B cell (primary cell): ENCODE measurements around the gene ENOX1. TPM values are rescaled to one million over a fixed set of nuclear protein-coding genes. Genes with fewer than 3 reads are reported as not detected.

Experiments used
- ATAC-seq: fragments of 200-7000 bp; cut with Tn5 transposase; one replicate; pipeline ENCODE4 v1.10.0; 2021; ENCODE audit warnings: low read depth, mild to moderate bottlenecking, moderate number of reproducible peaks, moderate library complexity
- CTCF ChIA-PET: fragments of 350-600 bp; sonication (Branson Sonifier 250); formaldehyde crosslinking; loops from one replicate; lab custom pipeline; 2021; ENCODE audit warnings: antibody characterized with exemption, inconsistent platforms; lab: Charles Lee
- POLR2A ChIA-PET: fragments of 350-600 bp; sonication (Branson Sonifier 250); formaldehyde crosslinking; loops from one replicate; lab custom pipeline; 2021; ENCODE audit warnings: antibody characterized with exemption; lab: Charles Lee
- DNase-seq: peaks from one replicate; pipeline ENCODE4 v3.0.0; 2013
- H2AFZ ChIP-seq: 2 replicates; pipeline ENCODE4 v1.6.1; 2012; ENCODE audit warnings: mild to moderate bottlenecking, low read depth, low read length; ENCODE audit not compliant: insufficient read depth, poor library complexity, severe bottlenecking
- H3K27ac ChIP-seq, 2 donors: 1 replicate in 1 of 2; 2 replicates in 1 of 2; pipeline ENCODE4 v1.5.1; 2012 to 2013; ENCODE audit warnings: low read length in 2 of 2, mild to moderate bottlenecking in 2 of 2, moderate library complexity in 1 of 2
- H3K27me3 ChIP-seq, 4 experiments: fragments of 200-600 bp in 1 of 4; sonication (generic) in 1 of 4; replicated peaks in 1 of 4; 1 replicate in 2 of 4; 2 replicates in 2 of 4; pipeline versions ENCODE4 v1.6.1 to v1.7.0; 2013 to 2016; ENCODE audit warnings: low read length in 3 of 4, mild to moderate bottlenecking in 2 of 4, mixed read lengths in 1 of 4, moderate library complexity in 1 of 4; ENCODE audit not compliant: insufficient read depth in 4 of 4, control insufficient read depth in 3 of 4; ENCODE audit errors: control extremely low read depth in 1 of 4
- H3K36me3 ChIP-seq, 2 experiments: replicated peaks in 1 of 2; 1 replicate in 1 of 2; 2 replicates in 1 of 2; pipeline versions ENCODE4 v1.6.1 to v1.7.1; 2013; ENCODE audit warnings: low read length in 1 of 2; ENCODE audit not compliant: insufficient read depth in 2 of 2, control insufficient read depth in 1 of 2; ENCODE audit errors: control extremely low read depth in 1 of 2, extremely low read depth in 1 of 2
- H3K4me1 ChIP-seq, 2 donors: fragments of 200-600 bp in 1 of 2; sonication (generic) in 1 of 2; 1 replicate in 1 of 2; 2 replicates in 1 of 2; pipeline versions ENCODE4 v1.5.1 to v1.6.1; 2013 to 2017; ENCODE audit warnings: low read length in 2 of 2; ENCODE audit not compliant: control insufficient read depth in 2 of 2, insufficient read depth in 2 of 2
- H3K4me2 ChIP-seq: replicated peaks from 2 replicates; pipeline ENCODE3; 2012; ENCODE audit warnings: mild to moderate bottlenecking, low read depth, low read length; ENCODE audit not compliant: poor library complexity, severe bottlenecking
- H3K4me3 ChIP-seq, 5 experiments: fragments of 200-600 bp in 1 of 5; sonication (generic) in 1 of 5; 1 replicate in 3 of 5; 2 replicates in 2 of 5; pipeline versions ENCODE4 v1.5.1 to v1.7.0; 2011 to 2016; ENCODE audit warnings: low read length in 4 of 5, mild to moderate bottlenecking in 4 of 5, low read depth in 2 of 5, control low read depth in 1 of 5, moderate library complexity in 1 of 5; ENCODE audit not compliant: insufficient read depth in 1 of 5; ENCODE audit errors: control extremely low read depth in 1 of 5, extremely low read depth in 1 of 5
- H3K79me2 ChIP-seq: fragments of 200-600 bp; sonication (generic); one replicate; pipeline ENCODE4 v1.6.0; 2016; ENCODE audit warnings: low read length; ENCODE audit not compliant: control insufficient read depth, insufficient read depth
- H3K9ac ChIP-seq: fragments of 200-600 bp; sonication (generic); 2 replicates; pipeline ENCODE4 v1.6.1; 2017; ENCODE audit warnings: mild to moderate bottlenecking, low read length, moderate library complexity
- H3K9me3 ChIP-seq, 3 donors: one replicate each; pipeline versions ENCODE4 v1.6.1 to v1.7.1; 2013; ENCODE audit warnings: low read length in 2 of 3; ENCODE audit not compliant: control insufficient read depth in 2 of 3, insufficient read depth in 1 of 3; ENCODE audit errors: control extremely low read depth in 1 of 3
- H4K20me1 ChIP-seq: 2 replicates; pipeline ENCODE4 v1.6.0; 2012; ENCODE audit warnings: mild to moderate bottlenecking, low read length; ENCODE audit not compliant: insufficient read depth, control insufficient read depth, poor library complexity, severe bottlenecking
- H3K27ac Mint-ChIP-seq: one replicate; pipeline ENCODE4 v1.8.0; 2021; ENCODE audit warnings: mixed read lengths
- H3K27me3 Mint-ChIP-seq: one replicate; pipeline ENCODE4 v1.8.0; 2021; ENCODE audit warnings: mixed read lengths
- H3K4me1 Mint-ChIP-seq: one replicate; pipeline ENCODE4 v1.8.0; 2021; ENCODE audit warnings: mixed read lengths
- H3K4me3 Mint-ChIP-seq: one replicate; pipeline ENCODE4 v1.8.0; 2021; ENCODE audit warnings: mixed read lengths
- H3K9me3 Mint-ChIP-seq: one replicate; pipeline ENCODE4 v1.8.0; 2022; ENCODE audit warnings: mixed read lengths; ENCODE audit not compliant: insufficient read depth
- CTCF ChIP-seq: fragments of 200-600 bp; IDR thresholded peaks from one replicate; pipeline ENCODE4 v1.8.0; 2022; ENCODE audit warnings: antibody characterized with exemption, mild to moderate bottlenecking
- EZH2 ChIP-seq: IDR thresholded peaks from 2 replicates; pipeline ENCODE4 v1.6.1; 2012; ENCODE audit warnings: borderline replicate concordance, low read depth, mild to moderate bottlenecking, moderate library complexity, low read length; ENCODE audit not compliant: insufficient read depth, poor library complexity, severe bottlenecking
- WGBS: methylation state at CpG from one replicate; pipeline ENCODE4 v1.1.5; 2013; ENCODE audit warnings: missing lambda C conversion rate; ENCODE audit not compliant: insufficient coverage; 5-methylcytosine and 5-hydroxymethylcytosine counted together
- intact Hi-C: fragments of 100-400 bp; cut with micrococcal nuclease; formaldehyde crosslinking; loops from one replicate; pipeline ENCODE4 v1.10.0; 2022
- polyA plus RNA-seq: library from polyadenylated mRNA; depleted of rRNA; stranded (reverse); fragments of >200 nt; gene quantifications from 2 replicates; pipeline ENCODE4 v1.2.3, GENCODE V29; 2012
- total RNA-seq, 2 donors: library from RNA; stranded (reverse); fragments of 120-200 nt in 1 of 2; gene quantifications; 1 replicate in 1 of 2; 2 replicates in 1 of 2; pipeline versions ENCODE4 v1.2.3 to v1.2.4, GENCODE V29; 2013 to 2022

Gene ENOX1
- total and polyA plus RNA-seq, 2 donors (not counting 1 experiment from before 2014, with no cell fraction given) = not detected

GRCh38 chr13:43669964-43670363 lies 116.8 kb downstream of the ENOX1 start:
- Mint-ChIP-seq H3K4me3 (no peak overlapping the region), H3K9me3 (peaks cover 3% of the 10 kb centered on the region), H3K27me3 (peaks cover 13% of the 10 kb centered on the region), H3K4me1 (no peaks in the 10 kb centered on the region), H3K27ac (no peak overlapping the region)
- H3K9me3 ChIP-seq = no peaks in the 10 kb centered on the region
- POLR2A ChIA-PET = no interaction called here
- no peak overlapping the region for H3K4me2 ChIP-seq
- WGBS = 67% methylated on average over 1 of the region's 3 CpGs
- no peaks in the 10 kb centered on the region for H3K4me1 ChIP-seq
- H3K27ac ChIP-seq = no peak overlapping the region
- no peak overlapping the region for H2AFZ ChIP-seq
- DNase-seq (no peak), ATAC-seq (no peak)
- CTCF ChIA-PET = no interaction called here
- no peak overlapping the region for H3K4me3 ChIP-seq
- H3K9ac ChIP-seq = no peak overlapping the region
- no peaks in the 10 kb centered on the region for H4K20me1 ChIP-seq
- intact Hi-C loops = no loop called here
- peaks cover 0 to 5% (median 0%) of the 10 kb centered on the region in 4 experiments for H3K27me3 ChIP-seq
- no peaks in the 10 kb centered on the region for H3K79me2 ChIP-seq
- no peaks in the 10 kb centered on the region for H3K36me3 ChIP-seq
- TF ChIP-seq CTCF (no peak), EZH2 (no peak)

- Mint-ChIP-seq H3K4me1 (peaks cover 5% of the 10 kb centered on the region), H3K9me3 (peaks cover 3% of the 10 kb centered on the region), H3K4me3 (no peak overlapping the region), H3K27me3 (peaks cover 9% of the 10 kb centered on the region), H3K27ac (no peak overlapping the region)
- POLR2A ChIA-PET = no interaction called here
- no peaks in the 10 kb centered on the region for H3K79me2 ChIP-seq
- H2AFZ ChIP-seq = no peak overlapping the region
- no peaks in the 10 kb centered on the region for H3K9me3 ChIP-seq
- H3K27me3 ChIP-seq = peaks cover 0 to 5% (median 0%) of the 10 kb centered on the region in 4 experiments
- no peak overlapping the region for H3K9ac ChIP-seq
- TF ChIP-seq CTCF (no peak), EZH2 (no peak)
- H3K27ac ChIP-seq = no peak overlapping the region
- DNase-seq (no peak), ATAC-seq (no peak)
- WGBS = 60% methylated on average over 1 of the region's 1 CpG
- intact Hi-C loops = no loop called here
- CTCF ChIA-PET = no interaction called here
- no peaks in the 10 kb centered on the region for H3K4me1 ChIP-seq
- no peaks in the 10 kb centered on the region for H3K36me3 ChIP-seq
- H3K4me2 ChIP-seq = no peak overlapping the region
- H4K20me1 ChIP-seq = no peaks in the 10 kb centered on the region
- H3K4me3 ChIP-seq = no peak overlapping the region
Observed at GRCh38 chr13:43669101-43669500, 117.7 kb downstream of the ENOX1 start.
